HG02870 (cell line): ENCODE results near the gene TRIM58.

Experiments
- ATAC-seq: cut with Tn5 transposase; IDR thresholded peaks from one replicate; pipeline ENCODE4 v1.9.1; 2021; ENCODE audit warnings: mild to moderate bottlenecking, moderate library complexity; ENCODE audit not compliant: unreplicated experiment

The TRIM58 gene

GRCh38 chr1:247857069-247857984 is at the start of gene TRIM58:
Gene TRIM58 (plus strand): TSS chr1:247857187. CDS start chr1:247857247, 60 bp downstream.
- ATAC-seq = peak; percentile 38

- no peak for ATAC-seq
Measured at GRCh38 chr1:247812637-247813036, 44.4 kb upstream of the TRIM58 start.

- no peak for ATAC-seq
Measured at GRCh38 chr1:247822060-247822459, 34.9 kb upstream of the TRIM58 start.

- peak; percentile 53 for ATAC-seq
Measured at GRCh38 chr1:247824023-247824422, 33.0 kb upstream of the TRIM58 start, which contains the start of gene OR14A16. Gene OR14A16 (minus strand): TSS chr1:247824119. CDS start chr1:247815729, 8,390 bp downstream.

GRCh38 chr1:247825362-247825761 is 31.6 kb upstream of the TRIM58 start:
- no peak for ATAC-seq

- ATAC-seq = no peak
Measured at GRCh38 chr1:247829656-247830055, 27.3 kb upstream of the TRIM58 start.

GRCh38 chr1:247833601-247834000 is 23.4 kb upstream of the TRIM58 start:
- ATAC-seq = no peak

GRCh38 chr1:247840818-247841217 is 16.2 kb upstream of the TRIM58 start:
- no peak for ATAC-seq

- ATAC-seq = no peak
Measured at GRCh38 chr1:247841796-247842195, 15.2 kb upstream of the TRIM58 start, which contains the start of gene OR11L1. Gene OR11L1 (minus strand): TSS chr1:247841896. CDS start chr1:247841896, 0 bp downstream.

- ATAC-seq = no peak
Measured at GRCh38 chr1:247843411-247843810, 13.6 kb upstream of the TRIM58 start.

GRCh38 chr1:247845011-247845692 is 11.8 kb upstream of the TRIM58 start:
- ATAC-seq = no peak

GRCh38 chr1:247845693-247846017 is 11.3 kb upstream of the TRIM58 start:
- no peak for ATAC-seq

GRCh38 chr1:247848346-247848745 is 8.6 kb upstream of the TRIM58 start:
- no peak for ATAC-seq

GRCh38 chr1:247849616-247850015 is 7.4 kb upstream of the TRIM58 start:
- no peak for ATAC-seq

- no peak for ATAC-seq
Measured at GRCh38 chr1:247854899-247855545, 2.0 kb upstream of the TRIM58 start.

GRCh38 chr1:247855911-247856310 is 1.1 kb upstream of the TRIM58 start:
- no peak for ATAC-seq

- ATAC-seq = no peak
Measured at GRCh38 chr1:247857985-247858619, 1.1 kb downstream of the TRIM58 start.

GRCh38 chr1:247862756-247863155 is 5.8 kb downstream of the TRIM58 start:
- no peak for ATAC-seq

GRCh38 chr1:247864644-247865043 is 7.7 kb downstream of the TRIM58 start:
- ATAC-seq = no peak

- no peak for ATAC-seq
Measured at GRCh38 chr1:247865416-247865815, 8.4 kb downstream of the TRIM58 start.

- no peak for ATAC-seq
Measured at GRCh38 chr1:247883346-247883745, 26.4 kb downstream of the TRIM58 start.
